ENCODE results near the gene ZNF710. TPM values are rescaled to one million over a fixed set of nuclear protein-coding genes. Genes with fewer than 3 reads are reported as not detected.

The ZNF710 gene
- total and polyA plus RNA-seq, 2 of the 4 experiments (the other 2 are of a cell fraction) = 7.6 to 8.2 TPM

- no peak overlapping the region for H3K27ac ChIP-seq (ENCODE audit: insufficient read depth, low read length)
- BruUV-seq (replicated peaks) = no TSS peak
- H3K4me1 ChIP-seq (ENCODE audit: control insufficient read depth, insufficient read depth, low read length) = peaks cover 2% of the 10 kb centered on the region; the same call in 1 of the 2 replicates
- ChIA-PET POLR2A (ENCODE audit: unreplicated experiment) (no interaction called here), CTCF (no interaction called here)
- DNase-seq (no peak), ATAC-seq (ENCODE audit: low read depth) (no peak)
- no peak overlapping the region for H3K14ac ChIP-seq (replicated peaks; ENCODE audit: low read depth, low read length)
- H2AK5ac ChIP-seq (ENCODE audit: low read depth, low read length) = no peak overlapping the region
- H3K23ac ChIP-seq (ENCODE audit: low read depth, low read length) = no peak overlapping the region
- H2AFZ ChIP-seq (replicated peaks; ENCODE audit: low read length, poor library complexity) = peak overlapping the region; percentile 23
- dilution Hi-C loops (cut with HindIII; ENCODE audit: low sequenced_read_pairs, unreplicated experiment) (no loop called here), in situ Hi-C loops (cut with MboI; ENCODE audit: low sequenced_read_pairs) (no loop called here), intact Hi-C loops (cut with micrococcal nuclease) (no loop called here)
- H3K27me3 ChIP-seq (ENCODE audit: control insufficient read depth, insufficient read depth, low read length) = no peaks in the 10 kb centered on the region
- no peak for TF ChIP-seq MXI1 (IDR thresholded peaks at IDR 0.05; ENCODE audit: borderline replicate concordance, low read depth, low read length)
- no peak for TF ChIP-seq USF2 (IDR thresholded peaks at IDR 0.05; ENCODE audit: low read depth, low read length)
- no peak for TF ChIP-seq SMC3 (IDR thresholded peaks at IDR 0.05; ENCODE audit: low read depth, low read length)
- TF ChIP-seq RFX5 (IDR thresholded peaks at IDR 0.05; ENCODE audit: low read depth, low read length) = no peak
- TF ChIP-seq RAD21 (IDR thresholded peaks at IDR 0.05; ENCODE audit: low read length) = no peak
- TF ChIP-seq MAFK (IDR thresholded peaks at IDR 0.05; ENCODE audit: low read depth, low read length) = no peak
- TF ChIP-seq MAZ (IDR thresholded peaks at IDR 0.05; ENCODE audit: borderline replicate concordance, low read depth, low read length) = no peak
- no peak for TF ChIP-seq CTCF (conservative IDR thresholded peaks at IDR 0.05; ENCODE audit: low read depth, low read length)
- no peak for TF ChIP-seq POLR2A (IDR thresholded peaks at IDR 0.05; ENCODE audit: low read depth, low read length)
- no peak for TF ChIP-seq ELK1 (IDR thresholded peaks at IDR 0.05; ENCODE audit: borderline replicate concordance, low read depth, low read length)
- TF ChIP-seq CHD1 (IDR thresholded peaks at IDR 0.05; ENCODE audit: low read depth, low read length) = no peak
- TF ChIP-seq RCOR1 (IDR thresholded peaks at IDR 0.05; ENCODE audit: insufficient replicate concordance, low read length) = no peak
- no peak for TF ChIP-seq CEBPB (IDR thresholded peaks at IDR 0.05; ENCODE audit: low read depth, low read length)
- TF ChIP-seq NFE2L2 (IDR thresholded peaks at IDR 0.05; ENCODE audit: low read depth, low read length) = no peak
- no peak for TF ChIP-seq BHLHE40 (IDR thresholded peaks at IDR 0.05; ENCODE audit: low read depth, low read length)
- no peak for TF ChIP-seq FOS (IDR thresholded peaks at IDR 0.05; ENCODE audit: low read depth, low read length)
- no peak overlapping the region for H3K56ac ChIP-seq (ENCODE audit: extremely low read depth, insufficient read depth, low read length)
- 92% methylated on average over 6 of the region's 11 CpGs; no CpG with 5 or more reads in 1 of the 2 experiments for WGBS, 2 experiments (ENCODE audit: extremely low coverage in 2 of 2, insufficient read length in 1 of 2)
- peaks cover 21 to 55% of the 10 kb centered on the region in 2 experiments for H3K79me1 ChIP-seq (ENCODE audit: low read depth in 1 of 2, low read length in 2 of 2)
- no peaks in the 10 kb centered on the region for H3K9me3 ChIP-seq (ENCODE audit: control insufficient read depth, insufficient read depth, low read length)
- no peak overlapping the region for H3K4me3 ChIP-seq (ENCODE audit: insufficient read depth, low read depth, low read length)
- no peak overlapping the region for H2AK9ac ChIP-seq (replicated peaks; ENCODE audit: low read depth, low read length, poor library complexity)
- no peak overlapping the region for H2BK120ac ChIP-seq (ENCODE audit: low read depth, low read length)
- no peak overlapping the region for H4K8ac ChIP-seq (ENCODE audit: low read depth in 2 of 2, low read length in 2 of 2)
- H4K5ac ChIP-seq (ENCODE audit: low read depth, low read length) = no peak overlapping the region
- no peak overlapping the region for H3K9ac ChIP-seq (ENCODE audit: low read depth, low read length)
- H3K9me1 ChIP-seq (ENCODE audit: insufficient read depth, low read length) = peaks cover 8% of the 10 kb centered on the region
- H2BK5ac ChIP-seq (ENCODE audit: low read depth, low read length, poor library complexity, severe bottlenecking) = no peak overlapping the region
- H2BK20ac ChIP-seq (ENCODE audit: low read depth, low read length) = no peak overlapping the region
- no peak overlapping the region for H2BK15ac ChIP-seq (ENCODE audit: low read depth, low read length)
- peaks cover 16% of the 10 kb centered on the region; the same call in 1 of the 2 replicates for H4K20me1 ChIP-seq (ENCODE audit: insufficient read depth, low read length)
- no peak overlapping the region for H3K4ac ChIP-seq (ENCODE audit: low read depth, low read length)
- H3K18ac ChIP-seq (ENCODE audit: low read depth, low read length) = no peak overlapping the region
- H3K4me2 ChIP-seq (ENCODE audit: low read depth, low read length) = no peak overlapping the region
- peaks cover 36% of the 10 kb centered on the region for H3K36me3 ChIP-seq (ENCODE audit: control insufficient read depth, insufficient read depth, low read length)
- no peak overlapping the region for H4K91ac ChIP-seq (ENCODE audit: insufficient read depth, low read depth, low read length)
Measured at GRCh38 chr15:90090226-90090848, 89.2 kb downstream of the ZNF710 start.
